Occipital lobe (tissue), 2 donors: ENCODE measurements around the gene NCBP2L. TPM values are rescaled to one million over a fixed set of nuclear protein-coding genes. Genes with fewer than 3 reads are reported as not detected.

Experiments
- DNase-seq: peaks from one replicate; lab custom pipeline; 2025; lab: John Stamatoyannopoulos, UW
- total RNA-seq: library from RNA; depleted of rRNA; stranded (reverse); fragments of >200 nt; gene quantifications from one replicate; pipeline ENCODE4 v1.2.3, GENCODE V29; 2014

The NCBP2L gene
- not detected for total RNA-seq

- DNase-seq: no peak
Observed at GRCh38 chrX:107777536-107777832, at the start of gene NCBP2L. TSS of gene NCBP2L (plus strand) at chrX:107777733. CDS start at chrX:107794221, 16,488 bp downstream.

GRCh38 chrX:107728371-107729099 lies 49.0 kb upstream of the NCBP2L start:
- no peak for DNase-seq

GRCh38 chrX:107729558-107730297 lies 47.8 kb upstream of the NCBP2L start:
- DNase-seq: no peak

- no peak for DNase-seq
Observed at GRCh38 chrX:107730298-107730655, 47.3 kb upstream of the NCBP2L start.

GRCh38 chrX:107730991-107731766 lies 46.4 kb upstream of the NCBP2L start:
- DNase-seq: no peak

GRCh38 chrX:107731831-107732502 lies 45.6 kb upstream of the NCBP2L start:
- peak; percentile 45 for DNase-seq

- no peak for DNase-seq
Observed at GRCh38 chrX:107733686-107734085, 43.8 kb upstream of the NCBP2L start.

GRCh38 chrX:107734646-107735045 lies 42.9 kb upstream of the NCBP2L start:
- DNase-seq: no peak

- no peak for DNase-seq
Observed at GRCh38 chrX:107736781-107737531, 40.6 kb upstream of the NCBP2L start.

- no peak for DNase-seq
Observed at GRCh38 chrX:107738272-107738671, 39.3 kb upstream of the NCBP2L start.

- peak; percentile 32 for DNase-seq
Observed at GRCh38 chrX:107738768-107739167, 38.8 kb upstream of the NCBP2L start.

- DNase-seq: no peak
Observed at GRCh38 chrX:107739541-107739940, 38.0 kb upstream of the NCBP2L start.

- peak; percentile 53 for DNase-seq
Observed at GRCh38 chrX:107741404-107741790, 36.1 kb upstream of the NCBP2L start.

GRCh38 chrX:107742700-107743191 lies 34.8 kb upstream of the NCBP2L start:
- no peak for DNase-seq

GRCh38 chrX:107743995-107744394 lies 33.5 kb upstream of the NCBP2L start:
- DNase-seq: no peak

GRCh38 chrX:107744868-107745267 lies 32.7 kb upstream of the NCBP2L start:
- DNase-seq: no peak

GRCh38 chrX:107747596-107748161 lies 29.9 kb upstream of the NCBP2L start:
- no peak for DNase-seq

GRCh38 chrX:107748506-107748905 lies 29.0 kb upstream of the NCBP2L start:
- DNase-seq: no peak

- no peak for DNase-seq
Observed at GRCh38 chrX:107750263-107750662, 27.3 kb upstream of the NCBP2L start.

- DNase-seq: no peak
Observed at GRCh38 chrX:107750861-107751445, 26.6 kb upstream of the NCBP2L start.
